Esophagus muscularis mucosa (tissue), 4 donors: ENCODE results near the gene RAD51B. TPM values are rescaled to one million over a fixed set of nuclear protein-coding genes. Genes with fewer than 3 reads are reported as not detected.

ENCODE experiments used
- DNase-seq: peaks from one replicate; pipeline ENCODE4 v3.0.0-alpha.2; 2017; ENCODE audit errors: extremely low spot score
- H3K27ac ChIP-seq, 4 donors: fragments of 200-600 bp; sonication (generic); replicated peaks in 1 of 4; 1 replicate in 3 of 4; 2 replicates in 1 of 4; pipeline ENCODE4 v1.5.1; 2016 to 2019; ENCODE audit warnings: mild to moderate bottlenecking in 1 of 4
- H3K27me3 ChIP-seq, 4 donors: fragments of 200-600 bp; sonication (generic); one replicate each; pipeline versions ENCODE4 v1.5.1 to v1.6.0; 2016 to 2019
- H3K36me3 ChIP-seq, 4 donors: fragments of 200-600 bp; sonication (generic); one replicate each; pipeline ENCODE4 v1.5.1; 2016 to 2019
- H3K4me1 ChIP-seq, 4 donors: fragments of 200-600 bp; sonication (generic); one replicate each; pipeline ENCODE4 v1.5.1; 2016 to 2019
- H3K4me3 ChIP-seq, 4 donors: fragments of 200-600 bp; sonication (generic); 1 replicate in 2 of 4; 2 replicates in 2 of 4; pipeline ENCODE4 v1.5.1; 2016 to 2019; ENCODE audit warnings: mild to moderate bottlenecking in 4 of 4, moderate library complexity in 1 of 4
- H3K9me3 ChIP-seq, 4 donors: fragments of 200-600 bp; sonication (generic); 1 replicate in 3 of 4; 2 replicates in 1 of 4; pipeline ENCODE4 v1.5.1; 2016 to 2019
- CTCF ChIP-seq, 3 experiments: fragments of 200-600 bp in 2 of 3; fragments of 450-650 bp in 1 of 3; sonication (generic) in 2 of 3; IDR thresholded peaks; one replicate each; pipeline ENCODE4 v1.5.1; 2017 to 2019; ENCODE audit warnings: antibody characterized with exemption in 3 of 3, mild to moderate bottlenecking in 2 of 3, moderate library complexity in 1 of 3
- EP300 ChIP-seq: sonication (generic); formaldehyde crosslinking; IDR thresholded peaks from one replicate; pipeline ENCODE4 v1.6.1; 2017; ENCODE audit warnings: antibody characterized with exemption
- POLR2A ChIP-seq: fragments of 450-650 bp; IDR thresholded peaks from one replicate; pipeline ENCODE4 v1.6.1; 2017; ENCODE audit warnings: antibody characterized with exemption, moderate library complexity, mild to moderate bottlenecking, low read depth
- POLR2AphosphoS5 ChIP-seq, 2 donors: sonication (generic); formaldehyde crosslinking; IDR thresholded peaks; one replicate each; pipeline ENCODE4 v1.6.1; 2017; ENCODE audit warnings: antibody characterized with exemption in 2 of 2
- WGBS: methylation state at CpG from one replicate; pipeline ENCODE4 v1.1.5; 2018; 5-methylcytosine and 5-hydroxymethylcytosine counted together
- intact Hi-C: fragments of 100-400 bp; cut with DNase I; formaldehyde crosslinking; loops from one replicate; pipeline ENCODE4 v1.15.1; 2023
- total RNA-seq, 4 donors: library from RNA; depleted of rRNA; stranded (reverse); fragments of >200 nt; gene quantifications; one replicate each; pipeline versions ENCODE4 v1.1.0 to v1.2.1, GENCODE V29; 2016

The RAD51B gene
- total RNA-seq, 4 donors from 2014 or later = 2.8 to 11.1 (median 5.1) TPM

DNA sequence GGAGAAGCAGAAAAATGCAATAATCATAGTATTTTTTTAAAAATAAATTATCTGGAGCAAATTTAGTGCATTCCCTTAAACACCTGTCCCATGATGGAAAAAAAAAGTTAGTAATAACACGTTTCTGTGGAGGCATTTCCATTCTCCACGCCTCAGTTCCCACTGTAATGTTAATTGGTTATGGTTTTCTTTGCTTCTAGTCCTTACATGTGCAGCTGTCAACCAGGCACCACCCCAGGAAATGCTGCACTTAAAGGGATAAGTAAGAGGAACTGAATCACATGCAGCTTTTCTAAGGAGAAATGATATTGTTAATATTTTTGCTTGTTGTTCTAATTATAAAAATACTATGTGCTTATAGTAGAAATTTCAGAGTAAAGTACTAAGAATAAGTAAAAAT lies 733.0 kb downstream of the RAD51B start:
- intact Hi-C loops = loop anchor here (10.0 kb wide), 1 partner anchor 102 kb away; no protein-coding TSS in a partner anchor
- Histone ChIP-seq H3K36me3 (no peaks in the 10 kb centered on the region), H3K27me3 (no peaks in the 10 kb centered on the region), H3K4me3 (no peak overlapping the region), H3K4me1 (peaks cover 71 to 92% (median 88%) of the 10 kb centered on the region in 4 donors), H3K27ac (peak overlapping the region; percentile 90 to 96 (median 95)), H3K9me3 (no peaks in the 10 kb centered on the region)
- WGBS = 54% methylated on average over 2 of the region's 2 CpGs
- DNase-seq = no peak
- TF ChIP-seq POLR2AphosphoS5 (IDR thresholded peaks at IDR 0.05) (no peak), POLR2A (no peak), EP300 (no peak), CTCF (IDR thresholded peaks at IDR 0.05) (no peak)

DNA sequence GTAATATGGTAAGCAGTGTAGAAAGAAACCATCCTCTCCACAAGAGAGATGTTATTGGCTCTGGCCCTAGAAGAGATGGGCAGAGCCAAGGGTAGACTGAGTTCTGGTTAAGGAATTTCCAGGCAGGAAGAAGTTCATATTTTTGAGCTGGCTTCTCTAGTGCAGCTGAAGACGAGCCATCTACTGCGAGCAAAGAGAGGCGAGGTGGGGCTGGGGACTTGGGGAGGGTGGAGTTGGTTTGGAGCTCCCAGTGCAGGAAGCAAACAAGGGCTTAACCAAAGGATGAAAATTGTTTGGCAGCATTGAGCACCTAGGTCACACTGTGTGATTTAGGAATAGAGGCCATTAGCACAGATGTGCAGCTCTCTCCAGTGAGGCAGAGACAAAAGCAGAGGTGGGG lies 733.7 kb downstream of the RAD51B start:
- H3K4me1 ChIP-seq = peaks cover 64 to 85% (median 81%) of the 10 kb centered on the region in 4 donors
- DNase-seq = no peak
- no peaks in the 10 kb centered on the region for H3K9me3 ChIP-seq
- H3K36me3 ChIP-seq = no peaks in the 10 kb centered on the region
- no peak overlapping the region for H3K4me3 ChIP-seq
- WGBS = 57% methylated on average over 3 of the region's 3 CpGs
- H3K27ac ChIP-seq = peak overlapping the region; percentile 90 to 96 (median 95)
- no peaks in the 10 kb centered on the region for H3K27me3 ChIP-seq
- TF ChIP-seq EP300 (no peak), POLR2AphosphoS5 (IDR thresholded peaks at IDR 0.05) (peak in 1 of 2 donors; percentile 15)
- intact Hi-C loops = loop anchor here (10.0 kb wide), 1 partner anchor 101 kb away; no protein-coding TSS in a partner anchor

DNA sequence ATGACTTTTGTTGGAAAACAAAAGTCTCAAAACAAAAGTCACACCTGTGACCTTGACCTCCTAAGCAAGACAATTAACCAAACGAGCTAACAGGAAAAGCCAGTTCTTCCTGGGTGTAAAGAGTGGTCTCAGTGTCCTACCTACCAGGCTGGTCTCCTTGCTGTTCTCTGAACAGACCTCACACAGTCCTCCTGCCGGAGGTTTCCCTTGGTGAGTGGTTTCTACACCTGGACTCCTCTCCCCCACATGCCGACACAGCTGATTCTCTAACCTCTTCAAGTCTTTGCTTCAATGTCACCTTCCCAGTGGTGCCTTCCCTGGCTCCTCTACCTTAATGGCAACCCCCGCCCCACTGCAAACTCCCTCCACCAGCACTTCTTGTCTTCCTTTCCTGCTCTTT lies 734.7 kb downstream of the RAD51B start:
- intact Hi-C loops = loop anchor here (10.0 kb wide), 1 partner anchor 101 kb away; no protein-coding TSS in a partner anchor
- WGBS = 93% methylated on average over 4 of the region's 4 CpGs
- no peak for DNase-seq
- Histone ChIP-seq H3K4me1 (peaks cover 55 to 76% (median 71%) of the 10 kb centered on the region in 4 donors), H3K9me3 (no peaks in the 10 kb centered on the region), H3K4me3 (no peak overlapping the region), H3K27me3 (no peaks in the 10 kb centered on the region), H3K36me3 (no peaks in the 10 kb centered on the region), H3K27ac (peak overlapping the region; percentile 90 to 96 (median 95))
- TF ChIP-seq EP300 = no peak
- TF ChIP-seq POLR2AphosphoS5 (IDR thresholded peaks at IDR 0.05) = no peak
- no peak for TF ChIP-seq POLR2A
- TF ChIP-seq CTCF (IDR thresholded peaks at IDR 0.05) = no peak

GRCh38 chr14:68556253-68556652 lies 736.7 kb downstream of the RAD51B start:
- Histone ChIP-seq H3K27me3 (no peaks in the 10 kb centered on the region), H3K4me3 (no peak overlapping the region), H3K9me3 (no peaks in the 10 kb centered on the region), H3K27ac (peak overlapping the region in 3 of 4 donors; percentile 90 to 96 (median 95)), H3K36me3 (no peaks in the 10 kb centered on the region), H3K4me1 (peaks cover 37 to 60% (median 54%) of the 10 kb centered on the region in 4 donors)
- 100% methylated on average over 4 of the region's 4 CpGs for WGBS
- TF ChIP-seq POLR2A (no peak), POLR2AphosphoS5 (IDR thresholded peaks at IDR 0.05) (no peak), CTCF (IDR thresholded peaks at IDR 0.05) (no peak), EP300 (no peak)
- DNase-seq = no peak
- intact Hi-C loops = loop anchor here (10.0 kb wide), 1 partner anchor 99 kb away; no protein-coding TSS in a partner anchor

DNA sequence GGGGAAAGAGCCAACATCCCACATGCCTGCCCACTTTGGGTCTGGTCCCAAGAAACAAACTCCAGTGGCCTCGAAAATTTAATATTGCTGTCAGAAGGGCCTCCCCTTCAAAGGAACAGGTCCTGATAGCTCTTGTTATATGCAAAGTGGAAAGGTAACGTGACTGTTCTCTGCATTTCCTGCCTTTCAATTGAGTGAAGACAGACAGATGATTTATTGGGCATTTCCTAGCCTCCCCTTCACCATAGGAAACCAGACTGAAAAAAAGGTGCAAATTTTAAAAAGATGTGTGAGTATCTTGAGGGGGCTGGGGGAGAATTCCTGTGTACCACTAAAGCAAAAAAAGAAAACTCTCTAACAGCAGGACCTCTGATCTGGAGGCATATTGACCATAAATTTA lies 738.1 kb downstream of the RAD51B start:
- TF ChIP-seq CTCF (IDR thresholded peaks at IDR 0.05) = no peak
- TF ChIP-seq POLR2AphosphoS5 (IDR thresholded peaks at IDR 0.05) = no peak
- no peak for TF ChIP-seq EP300
- no peak for TF ChIP-seq POLR2A
- Histone ChIP-seq H3K4me3 (no peak overlapping the region), H3K27ac (no peak overlapping the region), H3K9me3 (no peaks in the 10 kb centered on the region), H3K36me3 (no peaks in the 10 kb centered on the region), H3K4me1 (peaks cover 28 to 60% (median 53%) of the 10 kb centered on the region in 4 donors), H3K27me3 (no peaks in the 10 kb centered on the region)
- 78% methylated on average over 2 of the region's 2 CpGs for WGBS
- intact Hi-C loops = loop anchor here (10.0 kb wide), 1 partner anchor 97 kb away; no protein-coding TSS in a partner anchor
- DNase-seq = no peak
